Liver (tissue), 3 donors: Measurements from ENCODE around the gene IL1RAPL1.

ENCODE experiments used
- EGR1 ChIP-seq, 2 donors: IDR thresholded peaks; 2 replicates each; pipeline ENCODE4 v1.6.1; 2016 to 2018; ENCODE audit warnings: antibody characterized with exemption in 2 of 2, low read depth in 2 of 2
- HNF4A ChIP-seq, 2 donors: conservative IDR thresholded peaks; 2 replicates each; pipeline ENCODE4 v1.6.1; 2016; ENCODE audit warnings: antibody characterized with exemption in 2 of 2, mild to moderate bottlenecking in 2 of 2
- TF ChIP-seq, protein P1 (sequence below): fragments of 150-350 bp; IDR thresholded peaks from 2 replicates; pipeline ENCODE4 v1.5.1; 2017; ENCODE audit warnings: improper control_type of control experiment, low read depth, low read length; ENCODE audit not compliant: missing input control
- donor health status: healthy.
- donor health status: healthy.

DNA sequence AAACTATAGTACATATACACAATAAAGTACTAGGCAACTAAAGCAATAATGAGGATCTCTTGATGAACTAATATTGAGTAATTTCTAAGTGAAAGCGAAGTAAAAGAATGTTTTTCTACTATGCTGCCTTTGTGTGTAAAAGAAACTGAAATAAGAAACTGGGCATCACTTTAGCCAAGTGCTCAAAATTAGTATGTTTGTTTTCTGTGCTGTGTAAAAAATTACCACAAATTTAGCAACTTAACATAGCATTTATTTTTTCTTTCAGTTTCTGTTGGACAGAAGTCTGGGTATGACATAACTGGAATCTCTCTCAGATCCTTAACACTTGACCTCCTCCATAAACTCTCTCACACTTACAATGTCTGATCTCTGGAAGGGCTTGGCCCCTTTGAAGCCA lies 941.0 kb downstream of the IL1RAPL1 start:
- TF ChIP-seq HNF4A (conservative IDR thresholded peaks at IDR 0.05), result no peak
- TF ChIP-seq, protein P1, sequence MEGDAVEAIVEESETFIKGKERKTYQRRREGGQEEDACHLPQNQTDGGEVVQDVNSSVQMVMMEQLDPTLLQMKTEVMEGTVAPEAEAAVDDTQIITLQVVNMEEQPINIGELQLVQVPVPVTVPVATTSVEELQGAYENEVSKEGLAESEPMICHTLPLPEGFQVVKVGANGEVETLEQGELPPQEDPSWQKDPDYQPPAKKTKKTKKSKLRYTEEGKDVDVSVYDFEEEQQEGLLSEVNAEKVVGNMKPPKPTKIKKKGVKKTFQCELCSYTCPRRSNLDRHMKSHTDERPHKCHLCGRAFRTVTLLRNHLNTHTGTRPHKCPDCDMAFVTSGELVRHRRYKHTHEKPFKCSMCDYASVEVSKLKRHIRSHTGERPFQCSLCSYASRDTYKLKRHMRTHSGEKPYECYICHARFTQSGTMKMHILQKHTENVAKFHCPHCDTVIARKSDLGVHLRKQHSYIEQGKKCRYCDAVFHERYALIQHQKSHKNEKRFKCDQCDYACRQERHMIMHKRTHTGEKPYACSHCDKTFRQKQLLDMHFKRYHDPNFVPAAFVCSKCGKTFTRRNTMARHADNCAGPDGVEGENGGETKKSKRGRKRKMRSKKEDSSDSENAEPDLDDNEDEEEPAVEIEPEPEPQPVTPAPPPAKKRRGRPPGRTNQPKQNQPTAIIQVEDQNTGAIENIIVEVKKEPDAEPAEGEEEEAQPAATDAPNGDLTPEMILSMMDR, result no peak
- TF ChIP-seq EGR1 (IDR thresholded peaks at IDR 0.05; ENCODE audit: low read depth in 2 of 2), result no peak
